ENCODE data around the gene XCL2.
"Not testable (repeated sequence)": the region's sequence is repeated elsewhere in the genome, so short reads cannot be mapped to it uniquely, and the experiment has no call there.

XCL2 gene

DNA sequence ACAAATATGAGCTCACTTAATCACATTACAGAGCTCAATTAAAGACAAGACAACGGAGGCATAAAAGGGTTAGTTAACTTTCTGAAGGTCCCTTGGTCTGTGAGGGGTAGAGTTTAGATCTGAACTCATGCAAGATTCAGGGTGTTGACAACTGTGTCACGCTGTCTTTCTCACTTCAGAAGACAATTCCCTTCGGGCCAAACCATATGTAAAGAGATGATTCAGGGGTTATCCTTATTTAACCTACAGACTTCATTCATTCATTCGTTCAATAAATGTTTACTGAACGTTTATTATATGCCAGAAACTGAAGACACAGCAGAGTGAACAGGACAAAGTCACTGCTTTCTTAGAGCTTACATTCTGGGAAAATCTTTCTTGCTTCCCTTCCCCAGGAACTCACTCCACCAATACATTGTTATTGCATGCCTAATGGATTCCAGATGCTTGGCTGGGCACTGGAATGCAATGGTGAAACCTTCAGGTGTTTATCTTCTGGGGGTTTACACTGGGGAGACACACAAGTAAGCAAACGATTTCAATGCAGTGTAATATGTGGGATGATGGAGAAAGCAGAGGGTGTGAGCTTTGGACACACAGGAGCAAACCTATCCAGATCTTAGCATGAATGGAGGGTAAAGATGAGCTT lies 39.0 kb upstream of the XCL2 start:
- DNase-seq (ENCODE audit: low read depth): no peak
- no peak for TF ChIP-seq CTCF (IDR thresholded peaks at IDR 0.05; ENCODE audit: control insufficient read depth, extremely low read depth, insufficient read depth)
- no peak overlapping the region for H3K4me3 ChIP-seq (ENCODE audit: low read depth, low read length)

DNA sequence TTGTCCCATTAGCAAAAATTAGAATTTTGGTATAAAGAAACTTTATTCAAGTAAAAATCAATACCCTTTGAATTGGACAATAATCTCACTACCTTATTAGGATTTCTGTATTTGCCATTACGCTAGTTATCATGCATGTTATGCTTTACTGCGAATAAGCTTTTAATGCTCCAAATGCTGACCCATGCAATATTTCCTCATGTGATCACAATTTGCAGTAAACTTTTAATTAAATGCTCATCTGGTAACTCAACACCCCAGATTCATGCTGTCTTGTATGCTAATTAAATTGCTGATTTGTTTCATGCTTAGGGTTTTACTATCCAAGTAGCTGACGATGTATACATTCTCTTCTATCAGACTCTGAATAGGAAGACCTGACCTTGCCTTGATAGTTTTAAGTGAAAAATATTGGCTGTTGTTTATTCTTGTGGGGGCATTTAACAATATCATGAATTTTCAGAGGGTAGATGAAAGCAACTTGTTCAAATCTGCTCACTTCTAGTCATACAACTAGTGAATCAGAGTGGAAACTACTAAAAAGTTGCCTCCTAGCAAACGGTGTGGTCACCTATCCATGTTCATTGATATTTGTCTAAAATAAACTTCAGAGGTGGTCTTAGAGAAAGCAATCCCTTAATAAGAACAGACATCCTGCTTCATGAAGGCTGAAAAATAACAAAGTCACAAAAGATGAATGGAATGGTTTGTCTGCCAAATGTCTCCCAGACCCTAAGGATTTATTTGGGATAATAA lies 38.2 kb upstream of the XCL2 start:
- TF ChIP-seq CTCF (IDR thresholded peaks at IDR 0.05; ENCODE audit: control insufficient read depth, extremely low read depth, insufficient read depth): no peak
- no peak overlapping the region for H3K4me3 ChIP-seq (ENCODE audit: low read depth, low read length)
- DNase-seq (ENCODE audit: low read depth): no peak

DNA sequence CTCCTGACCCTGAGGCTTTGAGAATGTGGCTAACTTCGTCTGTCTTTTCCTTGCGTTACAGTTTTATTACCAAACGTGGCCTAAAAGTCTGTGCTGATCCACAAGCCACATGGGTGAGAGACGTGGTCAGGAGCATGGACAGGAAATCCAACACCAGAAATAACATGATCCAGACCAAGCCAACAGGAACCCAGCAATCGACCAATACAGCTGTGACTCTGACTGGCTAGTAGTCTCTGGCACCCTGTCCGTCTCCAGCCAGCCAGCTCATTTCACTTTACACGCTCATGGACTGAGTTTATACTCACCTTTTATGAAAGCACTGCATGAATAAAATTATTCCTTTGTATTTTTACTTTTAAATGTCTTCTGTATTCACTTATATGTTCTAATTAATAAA lies 37.2 kb upstream of the XCL2 start:
- DNase-seq (ENCODE audit: low read depth); H3K4me3 ChIP-seq (ENCODE audit: low read depth, low read length): not testable (repeated sequence)

DNA sequence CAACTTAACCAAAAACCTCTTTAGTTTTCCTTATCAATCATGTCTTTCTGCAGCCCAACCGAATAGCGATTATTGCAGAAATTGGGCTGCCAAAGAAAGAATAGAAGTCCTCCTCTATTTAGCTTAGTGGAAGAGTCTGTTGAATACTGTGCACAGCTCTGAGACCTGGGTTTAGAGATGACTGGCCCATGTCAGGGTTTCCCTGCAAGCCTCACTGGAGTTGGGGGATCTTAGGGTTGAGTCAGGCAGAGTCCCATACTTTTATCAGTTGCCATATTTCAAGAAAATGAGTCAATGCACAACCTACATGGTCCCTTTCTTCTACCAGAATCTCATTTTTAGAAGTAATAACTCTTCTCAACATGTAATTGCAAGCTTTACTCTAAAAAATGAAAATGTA lies 36.5 kb upstream of the XCL2 start:
- DNase-seq (ENCODE audit: low read depth); H3K4me3 ChIP-seq (ENCODE audit: low read depth, low read length): not testable (repeated sequence)

DNA sequence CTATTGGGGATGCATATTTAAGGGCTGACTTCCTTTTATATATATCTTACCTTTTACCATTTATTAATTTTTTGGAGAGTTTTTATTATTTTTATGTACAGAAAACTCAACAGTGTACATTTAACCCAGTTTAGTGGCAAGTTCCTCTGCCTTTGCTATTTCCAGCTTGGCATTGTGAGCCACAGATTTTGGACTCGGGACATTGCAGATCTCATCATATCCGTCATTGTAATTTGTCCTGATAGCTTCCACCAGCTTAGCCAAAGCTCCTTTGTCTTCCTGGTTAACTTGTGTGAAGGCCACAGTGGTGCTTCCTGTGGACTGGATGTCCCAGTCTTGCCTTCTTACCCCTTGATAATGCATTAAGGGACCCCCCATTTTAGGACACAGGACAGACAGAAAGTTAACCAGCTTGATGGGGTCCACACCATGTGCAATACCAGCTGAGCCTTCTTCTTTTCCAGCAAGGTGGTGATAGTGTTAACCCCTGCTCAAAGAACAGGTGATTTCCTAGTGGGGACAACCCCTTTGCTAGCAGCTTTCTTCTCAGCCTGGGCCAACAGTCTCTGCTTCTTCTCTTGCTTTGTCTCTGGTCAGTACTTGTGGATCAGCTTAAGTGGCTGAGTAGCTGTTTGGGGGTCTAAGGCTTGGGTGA lies 34.9 kb upstream of the XCL2 start:
- H3K4me3 ChIP-seq (ENCODE audit: low read depth, low read length); DNase-seq (ENCODE audit: low read depth): not testable (repeated sequence)

- H3K4me3 ChIP-seq (ENCODE audit: low read depth, low read length); DNase-seq (ENCODE audit: low read depth): not testable (repeated sequence)
Measured at GRCh38 chr1:168576245-168576688, 32.5 kb upstream of the XCL2 start, which contains the start of gene XCL1. Gene XCL1, plus strand, starts transcription at chr1:168576605. Its CDS starts 33 bp downstream, at chr1:168576638.

GRCh38 chr1:168574234-168574633 lies 30.4 kb upstream of the XCL2 start:
- H3K4me3 ChIP-seq (ENCODE audit: low read depth, low read length); DNase-seq (ENCODE audit: low read depth): not testable (repeated sequence)

GRCh38 chr1:168572633-168573032 lies 28.8 kb upstream of the XCL2 start:
- no peak for TF ChIP-seq CTCF (IDR thresholded peaks at IDR 0.05; ENCODE audit: control insufficient read depth, extremely low read depth, insufficient read depth)
- DNase-seq (ENCODE audit: low read depth): no peak

DNA sequence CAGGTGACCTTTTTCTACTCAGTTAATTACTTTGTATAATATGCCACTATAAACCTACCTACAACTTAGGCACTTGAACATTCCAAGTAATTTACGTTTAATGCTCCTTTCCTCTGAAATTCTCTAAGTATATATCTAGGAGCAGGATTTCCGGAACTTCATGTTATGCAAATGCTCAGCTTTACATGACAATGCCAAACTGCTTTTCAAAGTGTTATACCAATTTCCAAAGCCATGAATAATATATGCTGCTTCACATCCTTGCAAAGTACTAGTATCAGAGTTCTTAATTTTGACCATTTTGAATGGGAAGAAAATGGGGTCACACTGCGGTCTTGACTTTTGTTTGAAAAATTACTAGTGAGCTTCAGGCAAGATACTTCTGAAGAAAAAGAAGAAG lies 26.9 kb upstream of the XCL2 start:
- no peak for DNase-seq (ENCODE audit: low read depth)
- no peak for TF ChIP-seq CTCF (IDR thresholded peaks at IDR 0.05; ENCODE audit: control insufficient read depth, extremely low read depth, insufficient read depth)
- no peak overlapping the region for H3K4me3 ChIP-seq (ENCODE audit: low read depth, low read length)

More at GRCh38 chr1:168572633-168573032, 28.8 kb upstream of the XCL2 start:
- H3K4me3 ChIP-seq (ENCODE audit: low read depth, low read length): no peak overlapping the region
